WTC11 (cell line): ENCODE measurements around the gene CGB7.

Experiments used
- CTCF ChIP-seq: fragments of 200-600 bp; IDR thresholded peaks from 2 replicates; pipeline ENCODE4 v1.8.0; 2022; ENCODE audit warnings: antibody characterized with exemption
- E2F5 ChIP-seq: sonication (generic); formaldehyde crosslinking; IDR thresholded peaks from 2 replicates; pipeline ENCODE4 v1.8.1; 2022; ENCODE audit warnings: mild to moderate bottlenecking, moderate library complexity, missing genetic modification reagents
- ETV6 ChIP-seq: sonication (generic); formaldehyde crosslinking; IDR thresholded peaks from 2 replicates; pipeline ENCODE4 v1.8.1; 2022; ENCODE audit warnings: mild to moderate bottlenecking, missing genetic modification reagents
- ZBTB43 ChIP-seq: sonication (generic); formaldehyde crosslinking; IDR thresholded peaks from 2 replicates; pipeline ENCODE4 v1.8.1; 2023; ENCODE audit warnings: mild to moderate bottlenecking, missing genetic modification reagents
- ZNF281 ChIP-seq: sonication (generic); formaldehyde crosslinking; IDR thresholded peaks from 2 replicates; pipeline ENCODE4 v1.8.0; 2023; ENCODE audit warnings: mild to moderate bottlenecking, missing genetic modification reagents
- ZNF396 ChIP-seq: fragments of 250-450 bp; sonication (Bioruptor Pico); IDR thresholded peaks from 2 replicates; pipeline ENCODE4 v1.8.0; 2021; ENCODE audit warnings: mild to moderate bottlenecking, moderate library complexity, borderline replicate concordance
- ZSCAN18 ChIP-seq: fragments of 250-450 bp; sonication (Bioruptor Pico); IDR thresholded peaks from 2 replicates; pipeline ENCODE4 v2.1.2; 2022; ENCODE audit warnings: mild to moderate bottlenecking, moderate library complexity

GRCh38 chr19:49058562-49058961 is 1.0 kb upstream of the CGB7 start:
- TF ChIP-seq CTCF (no peak), ZSCAN18 (CRISPR knock-in tag) (no peak), ZBTB43 (CRISPR knock-in tag) (no peak), ZNF281 (CRISPR knock-in tag) (no peak), ZNF396 (no peak), ETV6 (CRISPR knock-in tag) (no peak), E2F5 (CRISPR knock-in tag) (no peak)
